ENCODE data around the gene RFWD3. TPM values are rescaled to one million over a fixed set of nuclear protein-coding genes. Genes with fewer than 3 reads are reported as not detected.

RFWD3 gene
- total RNA-seq, 1 experiment from 2014 or later, result 118 TPM

DNA sequence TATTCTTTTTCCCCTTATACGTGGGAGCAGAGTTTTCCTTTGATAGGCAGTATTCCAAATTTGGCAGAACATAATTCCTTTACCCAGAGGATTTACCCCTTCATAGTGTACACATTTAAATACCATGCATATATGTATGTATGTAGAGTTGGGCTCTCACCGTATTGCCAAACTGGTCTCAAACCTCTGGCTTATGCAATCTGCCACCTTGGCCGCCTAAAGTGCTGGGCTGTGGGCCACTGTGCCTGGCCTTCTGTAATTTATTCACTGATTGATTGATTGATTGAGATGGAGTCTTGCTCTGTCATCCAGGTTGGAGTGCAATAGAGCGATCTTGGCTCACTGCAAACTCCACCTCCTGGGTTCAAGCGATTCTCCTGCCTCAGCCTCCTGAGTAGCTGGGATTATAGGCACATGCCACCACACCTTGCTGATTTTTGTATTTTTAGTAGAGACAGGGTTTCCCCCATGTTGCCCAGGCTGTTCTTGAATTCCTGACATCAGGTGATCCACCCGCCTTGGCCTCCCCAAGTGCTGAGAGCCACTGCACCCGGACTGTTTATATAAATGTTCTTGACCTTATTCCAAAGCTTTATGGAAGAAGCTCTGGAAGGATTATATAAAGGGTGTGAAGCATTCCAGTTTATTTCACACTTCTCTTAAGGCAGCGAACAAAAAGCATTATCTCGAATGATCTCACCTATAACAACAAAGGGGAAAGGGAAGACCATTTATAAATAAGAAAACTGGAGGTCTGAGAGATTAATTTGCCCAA is 74.6 kb downstream of the RFWD3 start:
- intact Hi-C loops (cut with micrococcal nuclease; ENCODE audit: unreplicated experiment), result no loop called here
- CTCF ChIA-PET, result no interaction called here

GRCh38 chr16:74586948-74587347 is 79.7 kb downstream of the RFWD3 start:
- BruUV-seq (replicated peaks), result no TSS peak
- H3K27ac Mint-ChIP-seq (ENCODE audit: unreplicated experiment), result peak overlapping the region; percentile 76

More for the DNA sequence above, 74.6 kb downstream of the RFWD3 start:
- no peaks in the 10 kb centered on the region; the same call in none of the 2 replicates for H3K36me3 ChIP-seq (ENCODE audit: control insufficient read depth, insufficient read depth, low read length)
- BruUV-seq (replicated peaks), result no TSS peak
- peaks cover 3% of the 10 kb centered on the region for H3K4me1 ChIP-seq
- no peaks in the 10 kb centered on the region for H3K9me3 ChIP-seq
- POLR2A ChIA-PET, result interaction anchor here (0.5 to 0.9 kb wide), 2 partner anchors 15 to 75 kb away, joined by 3 to 26 read pairs; partner anchors contain the start of genes GLG1 and RFWD3
- no peak for TF ChIP-seq CTCF (IDR thresholded peaks at IDR 0.05; ENCODE audit: insufficient read depth in 1 of 2, low read depth in 1 of 2, low read length in 1 of 2, severe bottlenecking in 1 of 2, unreplicated experiment in 1 of 2)
- no peak for DNase-seq
- H3K27ac Mint-ChIP-seq (ENCODE audit: unreplicated experiment), result no peak overlapping the region
- no peak overlapping the region for H3K4me3 Mint-ChIP-seq (ENCODE audit: unreplicated experiment)
- H3K27me3 Mint-ChIP-seq (ENCODE audit: insufficient read depth, unreplicated experiment), result no peaks in the 10 kb centered on the region
- peaks cover 39% of the 10 kb centered on the region for H3K36me3 Mint-ChIP-seq (ENCODE audit: insufficient read depth, unreplicated experiment)
- H3K9me3 Mint-ChIP-seq (ENCODE audit: unreplicated experiment), result no peaks in the 10 kb centered on the region
- H3K4me3 ChIP-seq (ENCODE audit: low read depth, low read length), result no peak overlapping the region
- H3K27me3 ChIP-seq (replicated peaks; ENCODE audit: control insufficient read depth, insufficient read depth, low read length), result no peaks in the 10 kb centered on the region
- H3K4me1 Mint-ChIP-seq (ENCODE audit: low read depth, unreplicated experiment), result peaks cover 4% of the 10 kb centered on the region

DNA sequence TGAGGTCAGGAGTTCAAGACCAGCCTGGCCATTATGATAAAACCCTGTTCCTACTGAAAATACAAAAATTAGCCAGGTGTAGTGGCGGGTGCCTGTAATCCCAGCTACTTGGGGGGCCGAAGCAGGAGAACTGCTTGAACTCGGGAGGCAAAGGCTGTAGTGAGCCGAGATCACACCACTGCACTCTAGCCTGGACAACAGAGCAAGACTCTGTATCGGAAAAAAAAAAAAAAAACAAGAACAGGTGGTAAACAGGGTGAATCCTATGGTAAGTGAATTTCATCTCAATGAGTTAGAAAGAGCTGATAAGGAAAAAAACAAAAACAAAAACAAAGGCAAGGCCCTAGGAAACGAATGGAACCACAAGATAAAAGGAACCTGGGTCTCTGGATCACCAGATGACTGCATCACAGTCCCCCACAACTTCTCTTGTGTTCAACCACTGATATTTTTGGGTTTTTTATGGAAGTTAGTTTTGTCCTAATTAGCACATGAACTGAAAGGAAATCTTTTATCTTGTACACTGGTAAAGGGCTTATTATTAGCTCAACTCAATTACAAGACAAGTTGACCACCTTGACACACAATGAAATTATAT is 80.7 kb downstream of the RFWD3 start:
- H3K4me1 Mint-ChIP-seq (ENCODE audit: low read depth, unreplicated experiment), result peaks cover 28% of the 10 kb centered on the region
- DNase-seq, result no peak
- peaks cover 33% of the 10 kb centered on the region for H3K36me3 Mint-ChIP-seq (ENCODE audit: insufficient read depth, unreplicated experiment)
- no TSS peak for BruUV-seq (replicated peaks)
- Histone ChIP-seq H3K36me3 (ENCODE audit: control insufficient read depth, insufficient read depth, low read length) (no peaks in the 10 kb centered on the region), H3K27me3 (replicated peaks; ENCODE audit: control insufficient read depth, insufficient read depth, low read length) (no peaks in the 10 kb centered on the region), H3K4me3 (ENCODE audit: low read depth, low read length) (no peak overlapping the region), H3K9me3 (no peaks in the 10 kb centered on the region), H3K4me1 (peaks cover 17% of the 10 kb centered on the region)
- no peaks in the 10 kb centered on the region for H3K27me3 Mint-ChIP-seq (ENCODE audit: insufficient read depth, unreplicated experiment)
- POLR2A ChIA-PET, result no interaction called here
- intact Hi-C loops (cut with micrococcal nuclease; ENCODE audit: unreplicated experiment), result no loop called here
- CTCF ChIA-PET, result no interaction called here
- no peak for TF ChIP-seq CTCF (IDR thresholded peaks at IDR 0.05; ENCODE audit: insufficient read depth in 1 of 2, low read depth in 1 of 2, low read length in 1 of 2, severe bottlenecking in 1 of 2, unreplicated experiment in 1 of 2)
- no peak overlapping the region for H3K4me3 Mint-ChIP-seq (ENCODE audit: unreplicated experiment)
- H3K27ac Mint-ChIP-seq (ENCODE audit: unreplicated experiment), result no peak overlapping the region
- H3K9me3 Mint-ChIP-seq (ENCODE audit: unreplicated experiment), result no peaks in the 10 kb centered on the region

More at GRCh38 chr16:74586948-74587347, 79.7 kb downstream of the RFWD3 start:
- no peak for TF ChIP-seq CTCF (IDR thresholded peaks at IDR 0.05; ENCODE audit: insufficient read depth in 1 of 2, low read depth in 1 of 2, low read length in 1 of 2, severe bottlenecking in 1 of 2, unreplicated experiment in 1 of 2)
- intact Hi-C loops (cut with micrococcal nuclease; ENCODE audit: unreplicated experiment), result no loop called here
- H3K9me3 Mint-ChIP-seq (ENCODE audit: unreplicated experiment), result no peaks in the 10 kb centered on the region
- H3K4me3 Mint-ChIP-seq (ENCODE audit: unreplicated experiment), result peak overlapping the region; percentile 12
- peak in 1 of 2 experiments; percentile 53 for DNase-seq
- H3K36me3 ChIP-seq (ENCODE audit: control insufficient read depth, insufficient read depth, low read length), result no peaks in the 10 kb centered on the region
- peaks cover 17% of the 10 kb centered on the region for H3K4me1 ChIP-seq
- H3K27me3 Mint-ChIP-seq (ENCODE audit: insufficient read depth, unreplicated experiment), result no peaks in the 10 kb centered on the region
- ChIA-PET CTCF (no interaction called here), POLR2A (no interaction called here)
- H3K4me3 ChIP-seq (ENCODE audit: low read depth, low read length), result no peak overlapping the region
- H3K9me3 ChIP-seq, result no peaks in the 10 kb centered on the region
- peaks cover 28% of the 10 kb centered on the region for H3K4me1 Mint-ChIP-seq (ENCODE audit: low read depth, unreplicated experiment)
- H3K27me3 ChIP-seq (replicated peaks; ENCODE audit: control insufficient read depth, insufficient read depth, low read length), result no peaks in the 10 kb centered on the region
- H3K36me3 Mint-ChIP-seq (ENCODE audit: insufficient read depth, unreplicated experiment), result peaks cover 33% of the 10 kb centered on the region
